Loucy (cell line): ENCODE results near the gene HOXA3.

ENCODE experiments used
- H2AFZ ChIP-seq: fragments of 200-600 bp; sonication (generic); 2 replicates; pipeline ENCODE4 v1.6.0; 2016; ENCODE audit warnings: antibody characterized with exemption, mild to moderate bottlenecking, low read length, moderate library complexity
- H3F3A ChIP-seq: fragments of 200-600 bp; 2 replicates; pipeline ENCODE4 v1.6.0; 2016; ENCODE audit warnings: antibody characterized with exemption, low read depth, mild to moderate bottlenecking
- H3K27me3 ChIP-seq: fragments of 200-600 bp; sonication (generic); 2 replicates; pipeline ENCODE4 v1.6.1; 2014; ENCODE audit warnings: low read length, mild to moderate bottlenecking; ENCODE audit not compliant: insufficient read depth, poor library complexity, severe bottlenecking
- H3K36me3 ChIP-seq: fragments of 200-600 bp; sonication (generic); 2 replicates; pipeline ENCODE4 v1.6.1; 2016; ENCODE audit warnings: low read length; ENCODE audit not compliant: insufficient read depth
- H3K4me1 ChIP-seq: fragments of 200-600 bp; sonication (generic); 2 replicates; pipeline ENCODE4 v1.5.1; 2014; ENCODE audit warnings: low read length, mild to moderate bottlenecking; ENCODE audit not compliant: insufficient read depth, poor library complexity, severe bottlenecking
- H3K4me2 ChIP-seq: fragments of 200-600 bp; sonication (generic); 2 replicates; pipeline ENCODE4 v1.6.0; 2014; ENCODE audit warnings: antibody characterized with exemption, low read length, low read depth, mild to moderate bottlenecking; ENCODE audit not compliant: poor library complexity, severe bottlenecking
- H3K4me3 ChIP-seq: fragments of 200-600 bp; sonication (generic); 2 replicates; pipeline ENCODE4 v1.5.1; 2014; ENCODE audit warnings: low read length, mild to moderate bottlenecking, mixed read lengths; ENCODE audit not compliant: poor library complexity, severe bottlenecking
- H3K79me2 ChIP-seq: fragments of 200-600 bp; sonication (generic); 2 replicates; pipeline ENCODE4 v1.6.1; 2014; ENCODE audit warnings: low read length; ENCODE audit not compliant: insufficient read depth
- H3K9ac ChIP-seq: fragments of 200-600 bp; sonication (generic); 2 replicates; pipeline ENCODE4 v1.6.0; 2014; ENCODE audit warnings: mild to moderate bottlenecking, low read depth, low read length, moderate library complexity; ENCODE audit not compliant: poor library complexity, severe bottlenecking
- H3K9me2 ChIP-seq: fragments of 200-600 bp; sonication (generic); replicated peaks from 2 replicates; pipeline ENCODE4 v1.6.1; 2016; ENCODE audit warnings: low read depth, low read length, mixed read lengths
- H3K9me3 ChIP-seq: fragments of 200-600 bp; sonication (generic); 2 replicates; pipeline ENCODE4 v1.6.1; 2014; ENCODE audit warnings: mild to moderate bottlenecking, antibody characterized with exemption, low read length, low read depth; ENCODE audit not compliant: insufficient read depth
- H4K20me1 ChIP-seq: fragments of 200-600 bp; sonication (generic); 2 replicates; pipeline ENCODE4 v1.6.0; 2014; ENCODE audit warnings: antibody characterized with exemption, low read length, mild to moderate bottlenecking; ENCODE audit not compliant: insufficient read depth, poor library complexity, severe bottlenecking
- CTCF ChIP-seq: fragments of 200-600 bp; sonication (generic); conservative IDR thresholded peaks from 2 replicates; pipeline ENCODE4 v1.5.1; 2014; ENCODE audit warnings: mild to moderate bottlenecking, antibody characterized with exemption, low read length
- EZH2phosphoT487 ChIP-seq: fragments of 200-600 bp; IDR thresholded peaks from 2 replicates; pipeline ENCODE4 v1.6.1; 2018; ENCODE audit warnings: antibody characterized with exemption, mild to moderate bottlenecking, moderate library complexity, borderline replicate concordance

Gene HOXA3

GRCh38 chr7:27189295-27189996, 37.1 kb upstream of the HOXA3 start:
- H2AFZ ChIP-seq, result no peak overlapping the region
- TF ChIP-seq CTCF (no peak), EZH2phosphoT487 (no peak)
- no peaks in the 10 kb centered on the region for H3F3A ChIP-seq
- H3K4me1 ChIP-seq, result peaks cover 51% of the 10 kb centered on the region
- peaks cover 10% of the 10 kb centered on the region for H3K36me3 ChIP-seq
- H4K20me1 ChIP-seq, result peaks cover 35% of the 10 kb centered on the region
- H3K4me3 ChIP-seq, result peak overlapping the region; percentile 91
- peak overlapping the region; percentile 99 for H3K9ac ChIP-seq
- peaks cover 100% of the 10 kb centered on the region for H3K79me2 ChIP-seq
- no peaks in the 10 kb centered on the region for H3K9me3 ChIP-seq
- H3K9me2 ChIP-seq, result no peaks in the 10 kb centered on the region
- peak overlapping the region; percentile 98 for H3K4me2 ChIP-seq
- peaks cover 32% of the 10 kb centered on the region for H3K27me3 ChIP-seq

- H3K9ac ChIP-seq, result peak overlapping the region; percentile 99
- peaks cover 44% of the 10 kb centered on the region for H3K4me1 ChIP-seq
- peaks cover 100% of the 10 kb centered on the region for H3K79me2 ChIP-seq
- peak overlapping the region; percentile 98 for H3K4me2 ChIP-seq
- no peak overlapping the region for H2AFZ ChIP-seq
- peaks cover 29% of the 10 kb centered on the region for H4K20me1 ChIP-seq
- TF ChIP-seq CTCF (no peak; the same call in 1 of the 2 replicates), EZH2phosphoT487 (no peak)
- H3K36me3 ChIP-seq, result peaks cover 3% of the 10 kb centered on the region; the same call in 1 of the 2 replicates
- H3F3A ChIP-seq, result no peaks in the 10 kb centered on the region
- no peaks in the 10 kb centered on the region for H3K9me3 ChIP-seq
- H3K27me3 ChIP-seq, result peaks cover 37% of the 10 kb centered on the region
- peak overlapping the region; percentile 91 for H3K4me3 ChIP-seq
- no peaks in the 10 kb centered on the region for H3K9me2 ChIP-seq
Observed at GRCh38 chr7:27188386-27189294, 36.3 kb upstream of the HOXA3 start.

GRCh38 chr7:27187475-27188385, 35.3 kb upstream of the HOXA3 start:
- no peak overlapping the region for H2AFZ ChIP-seq
- H3K36me3 ChIP-seq, result peaks cover 3% of the 10 kb centered on the region; the same call in 1 of the 2 replicates
- no peaks in the 10 kb centered on the region for H3F3A ChIP-seq
- peak overlapping the region; percentile 91 for H3K4me3 ChIP-seq
- no peaks in the 10 kb centered on the region for H3K9me3 ChIP-seq
- H3K27me3 ChIP-seq, result peaks cover 38% of the 10 kb centered on the region
- H3K4me2 ChIP-seq, result peak overlapping the region; percentile 98
- no peak; the same call in 1 of the 2 replicates for TF ChIP-seq CTCF
- TF ChIP-seq EZH2phosphoT487, result no peak
- peaks cover 100% of the 10 kb centered on the region for H3K79me2 ChIP-seq
- H3K4me1 ChIP-seq, result peaks cover 48% of the 10 kb centered on the region
- peak overlapping the region; percentile 99 for H3K9ac ChIP-seq
- H4K20me1 ChIP-seq, result peaks cover 37% of the 10 kb centered on the region
- H3K9me2 ChIP-seq, result no peaks in the 10 kb centered on the region
